Glomerular visceral epithelial cell (primary cell): Measurements from ENCODE around the gene TNPO1.
"Not testable (repeated sequence)": the region's sequence is repeated elsewhere in the genome, so short reads cannot be mapped to it uniquely, and the experiment has no call there.

Source experiments
- DNase-seq: peaks from one replicate; pipeline ENCODE4 v3.0.0-alpha.2; 2016; ENCODE audit errors: extremely low spot score

TNPO1 gene

DNA sequence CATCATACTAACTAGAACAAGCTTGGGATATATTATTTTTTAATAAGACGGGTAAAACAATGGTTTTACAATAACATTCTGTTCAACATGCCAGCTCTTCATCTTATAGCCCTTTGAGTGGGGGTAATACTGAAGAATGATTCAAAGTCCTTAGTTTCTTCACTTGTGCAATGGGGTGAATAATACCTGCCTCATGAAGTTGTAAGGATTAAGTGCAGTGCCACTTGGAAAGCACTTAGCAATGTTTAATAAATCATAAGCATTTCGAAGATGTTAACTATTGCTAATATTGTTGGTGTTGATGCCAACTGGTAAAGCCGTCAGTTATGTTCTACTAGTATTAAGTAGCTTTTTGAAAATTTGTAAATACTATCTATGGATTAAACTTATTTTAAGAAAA is 38.0 kb downstream of the TNPO1 start:
- DNase-seq: no peak

DNA sequence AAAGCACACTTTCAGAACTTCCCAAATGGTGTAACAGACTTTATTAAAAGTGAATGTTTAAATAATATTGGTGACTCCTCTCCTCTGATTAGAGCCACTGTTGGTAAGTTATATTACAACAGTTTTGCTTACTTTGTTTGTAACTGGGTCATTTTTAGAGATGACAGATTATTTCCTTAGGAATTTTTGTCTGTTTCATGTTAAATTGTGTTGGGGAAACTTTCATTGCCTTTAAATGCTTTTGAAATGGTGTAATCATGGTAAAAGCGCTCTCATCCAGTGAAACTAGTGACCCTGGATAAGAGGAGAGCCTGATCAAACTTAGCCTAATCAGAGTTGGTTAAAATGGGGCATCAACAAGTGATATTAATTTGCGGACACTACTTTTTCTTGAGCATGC is 39.4 kb downstream of the TNPO1 start:
- DNase-seq: no peak

GRCh38 chr5:72857396-72857795 is 40.9 kb downstream of the TNPO1 start:
- DNase-seq: no peak

DNA sequence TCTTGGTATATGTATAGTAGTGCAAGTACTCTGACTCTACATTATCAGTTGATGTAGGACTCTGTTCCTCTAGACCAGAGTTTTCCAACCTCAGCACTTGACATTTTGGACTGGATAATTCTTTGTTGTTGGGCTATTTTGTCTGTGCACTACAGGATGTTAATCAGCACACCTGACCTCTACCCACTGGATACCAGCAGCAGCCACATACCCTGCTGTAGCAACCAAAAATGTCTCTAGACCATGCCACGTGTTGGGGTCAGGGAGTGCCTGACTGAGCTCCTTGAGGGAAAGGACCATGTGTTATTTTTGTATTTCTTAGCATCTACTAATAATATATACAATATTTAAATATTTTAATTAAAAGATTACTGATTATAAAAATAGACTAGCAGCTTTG is 42.7 kb downstream of the TNPO1 start:
- no peak for DNase-seq

DNA sequence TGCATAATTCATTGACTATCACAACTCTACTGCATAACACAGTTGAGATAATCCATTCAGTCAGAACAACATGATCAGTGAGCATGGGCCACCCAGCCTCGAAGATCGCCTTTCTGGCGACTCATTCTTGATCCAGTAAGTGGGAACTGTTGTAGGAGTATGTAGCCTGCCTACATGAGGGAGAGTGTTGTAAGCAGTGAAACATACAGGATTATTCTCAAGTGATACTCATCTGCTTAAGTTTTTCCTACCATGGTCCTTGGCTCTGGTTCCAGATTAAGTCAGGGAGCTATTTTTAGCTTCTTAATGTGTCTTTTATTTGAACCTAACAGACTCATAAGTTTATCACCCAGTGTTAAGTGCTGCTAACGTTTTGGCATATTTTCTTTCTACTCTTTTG is 44.0 kb downstream of the TNPO1 start:
- no peak for DNase-seq

DNA sequence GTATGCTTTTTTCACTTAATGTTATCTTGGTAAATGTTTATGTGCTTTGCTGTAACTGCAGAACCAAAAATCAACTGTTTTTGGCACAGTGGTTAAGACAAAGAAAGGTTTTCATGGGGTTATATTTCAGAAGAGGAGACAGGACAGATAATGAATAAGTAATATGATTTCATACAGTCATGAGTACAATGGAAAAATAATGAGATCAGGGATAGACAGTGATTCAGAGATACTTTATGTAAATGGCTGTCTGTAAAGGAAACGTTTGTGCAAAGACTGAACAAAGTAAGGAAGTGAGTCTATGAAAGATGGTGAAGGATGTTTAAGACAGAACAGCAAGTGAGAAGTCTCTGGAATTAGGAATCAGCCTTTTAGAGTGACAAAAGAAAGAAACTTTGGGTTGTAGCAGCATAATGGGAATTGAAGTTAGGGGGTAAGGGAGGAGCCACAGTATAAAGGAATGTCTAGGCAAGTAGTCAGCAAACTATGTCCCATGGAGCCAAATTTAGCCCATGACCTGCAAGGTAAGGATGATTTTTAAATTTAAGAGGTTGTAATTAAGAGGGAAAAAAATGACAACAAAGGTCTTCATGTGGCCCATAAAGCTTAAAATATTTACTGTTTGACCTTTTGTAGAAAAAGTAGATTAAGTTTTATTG is 55.0 kb downstream of the TNPO1 start:
- DNase-seq: no peak

- DNase-seq: no peak
Observed at GRCh38 chr5:72878854-72879253, 62.4 kb downstream of the TNPO1 start.

DNA sequence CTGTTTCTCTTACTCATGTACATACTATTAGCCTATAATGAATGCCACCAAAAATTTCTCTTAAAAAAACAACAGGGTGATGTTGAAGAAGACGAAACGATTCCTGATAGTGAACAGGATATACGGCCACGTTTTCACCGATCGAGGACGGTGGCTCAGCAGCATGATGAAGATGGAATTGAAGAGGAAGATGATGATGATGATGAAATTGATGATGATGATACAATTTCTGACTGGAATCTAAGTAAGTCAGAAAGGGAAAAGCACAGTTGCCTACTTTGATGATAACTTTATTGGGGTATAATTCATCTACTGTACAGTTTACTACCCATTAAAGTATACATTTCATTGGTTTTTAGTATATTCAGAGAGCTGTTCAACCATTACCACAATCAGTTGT is 66.5 kb downstream of the TNPO1 start:
- DNase-seq: no peak

DNA sequence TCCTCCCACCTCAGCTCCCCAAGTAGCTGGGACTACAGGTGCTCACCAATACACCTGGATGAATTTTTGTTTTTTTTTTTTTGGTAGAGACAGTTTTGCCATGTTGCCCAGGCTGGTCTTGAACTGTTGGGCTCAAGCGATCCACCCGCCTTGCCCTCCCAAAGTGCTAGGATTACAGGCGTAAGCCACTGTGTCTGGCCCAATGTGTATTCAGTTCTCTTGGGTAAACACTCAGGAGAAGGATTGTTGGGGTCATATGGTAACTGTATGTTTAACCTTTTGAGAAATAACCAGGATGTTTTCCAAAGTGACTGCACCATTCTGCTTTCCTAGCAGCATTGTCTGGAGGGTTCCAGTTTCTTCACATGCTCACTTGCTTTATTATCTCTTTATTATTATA is 67.4 kb downstream of the TNPO1 start:
- no peak for DNase-seq

GRCh38 chr5:72884892-72885291 is 68.4 kb downstream of the TNPO1 start:
- DNase-seq: no peak

DNA sequence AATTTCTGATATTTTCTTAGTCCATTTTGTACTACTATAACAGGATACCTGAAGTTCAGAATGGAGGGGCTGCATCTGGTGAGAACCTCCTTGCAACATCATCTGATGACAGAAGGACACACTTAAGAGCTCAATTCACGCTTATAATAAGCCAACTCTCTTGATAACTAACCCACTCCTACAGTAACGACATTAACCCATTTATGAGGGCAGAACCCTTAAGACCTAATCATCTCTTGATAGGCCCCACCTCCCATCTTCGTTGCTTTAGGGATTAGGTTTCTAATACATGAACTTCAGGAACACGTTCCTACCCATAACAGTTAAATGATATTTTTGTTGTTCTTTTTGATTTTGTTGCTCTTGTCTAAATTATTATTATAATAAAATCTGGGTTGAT is 69.4 kb downstream of the TNPO1 start:
- DNase-seq: no peak

DNA sequence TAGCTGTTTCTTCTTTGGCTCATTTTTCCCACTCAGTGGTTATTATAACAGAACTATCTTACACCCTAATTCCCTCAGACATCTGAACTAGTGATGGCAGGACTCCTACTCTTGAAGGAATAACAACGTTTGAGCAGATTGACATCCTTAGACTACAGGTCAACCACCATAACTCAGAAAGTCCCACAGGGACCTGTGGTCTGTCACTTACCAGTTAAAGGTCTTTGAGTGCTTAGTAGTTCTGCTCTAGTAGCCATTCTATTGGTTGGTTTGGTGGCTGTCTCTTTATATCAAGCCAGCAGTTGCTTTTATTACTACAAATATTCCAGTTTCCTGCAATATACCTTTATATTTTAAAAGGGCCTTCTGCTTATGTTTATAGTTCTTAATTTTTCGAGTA is 72.1 kb downstream of the TNPO1 start:
- DNase-seq: no peak

GRCh38 chr5:72889324-72889723 is 72.9 kb downstream of the TNPO1 start:
- no peak for DNase-seq

DNA sequence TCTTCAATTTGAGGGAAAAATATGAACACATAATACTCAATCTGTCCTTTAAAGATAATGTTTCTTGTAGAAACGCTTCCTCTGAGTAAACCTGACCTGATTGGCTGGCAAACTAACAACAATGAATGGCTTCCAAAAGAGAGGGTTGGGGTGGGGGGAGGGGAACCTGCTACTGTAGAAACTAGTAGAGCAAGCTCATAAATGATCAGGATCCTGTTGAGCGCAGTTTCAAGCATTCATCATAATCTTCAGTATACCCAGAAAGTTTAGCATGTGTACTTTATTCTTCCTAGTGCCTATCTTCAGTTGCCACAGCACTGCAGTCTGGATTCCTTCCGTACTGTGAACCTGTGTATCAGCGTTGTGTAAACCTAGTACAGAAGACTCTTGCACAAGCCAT is 76.4 kb downstream of the TNPO1 start:
- no peak for DNase-seq

GRCh38 chr5:72895758-72896157 is 79.3 kb downstream of the TNPO1 start:
- no peak for DNase-seq

- DNase-seq: no peak
Observed at GRCh38 chr5:72906806-72907205, 90.3 kb downstream of the TNPO1 start.

DNA sequence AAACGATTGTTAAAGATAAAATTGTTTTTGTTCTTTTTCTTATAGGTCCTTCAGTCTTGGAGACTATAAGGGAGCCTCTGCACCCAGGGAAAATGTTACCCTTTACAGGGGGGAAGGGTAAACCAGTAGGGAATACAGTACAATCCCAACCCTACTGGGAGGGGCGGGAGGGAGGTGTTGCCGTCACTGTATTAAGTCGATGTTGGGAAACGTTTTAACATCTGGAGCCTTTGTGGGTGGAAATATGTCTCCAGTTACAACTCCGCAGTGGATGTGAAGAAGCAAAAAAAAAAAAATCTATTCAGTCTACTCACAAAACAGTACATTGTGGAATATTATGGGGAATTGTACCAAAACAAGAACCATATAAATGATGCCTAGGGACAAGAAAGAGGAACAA is 92.2 kb downstream of the TNPO1 start:
- no peak for DNase-seq

- no peak for DNase-seq
Observed at GRCh38 chr5:72917371-72917776, 100.9 kb downstream of the TNPO1 start.

DNA sequence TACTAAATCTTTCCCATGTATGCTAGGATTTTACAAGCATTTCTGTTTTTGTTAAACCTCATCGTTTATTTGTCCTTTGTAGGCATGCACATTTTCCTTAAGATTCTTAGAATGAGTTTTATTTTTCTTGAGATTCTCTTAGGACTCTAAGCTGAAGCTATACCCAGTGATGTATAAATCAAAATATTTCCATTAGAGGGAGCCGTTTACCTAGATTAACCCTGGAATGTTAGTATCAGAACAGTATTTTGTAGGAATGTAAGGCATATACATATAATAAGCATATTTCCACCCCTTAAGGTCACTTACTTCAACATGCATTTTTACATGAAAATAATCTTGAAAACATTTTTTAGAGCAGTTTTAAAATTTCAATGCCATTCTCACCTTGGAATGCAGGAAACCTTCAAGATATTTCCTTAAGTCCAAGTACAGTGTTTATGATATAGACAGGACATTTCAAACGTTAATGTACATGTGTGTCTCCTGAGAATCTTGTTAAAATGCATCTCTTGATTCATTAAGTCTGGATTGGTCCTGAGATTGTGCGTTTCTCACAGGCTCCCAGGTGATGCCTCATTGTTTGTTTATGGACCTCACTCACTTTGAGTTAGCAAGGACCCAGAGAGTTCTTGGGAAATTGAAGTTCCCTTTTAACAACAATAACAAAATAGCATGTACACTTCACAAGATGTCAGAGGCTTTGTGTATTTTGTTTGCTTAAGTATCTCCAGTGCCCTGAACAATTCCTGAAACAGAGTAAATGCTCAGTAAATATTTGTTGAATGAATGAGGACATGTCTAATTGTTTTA is 104.4 kb downstream of the TNPO1 start:
- peak; percentile 56 for DNase-seq

DNA sequence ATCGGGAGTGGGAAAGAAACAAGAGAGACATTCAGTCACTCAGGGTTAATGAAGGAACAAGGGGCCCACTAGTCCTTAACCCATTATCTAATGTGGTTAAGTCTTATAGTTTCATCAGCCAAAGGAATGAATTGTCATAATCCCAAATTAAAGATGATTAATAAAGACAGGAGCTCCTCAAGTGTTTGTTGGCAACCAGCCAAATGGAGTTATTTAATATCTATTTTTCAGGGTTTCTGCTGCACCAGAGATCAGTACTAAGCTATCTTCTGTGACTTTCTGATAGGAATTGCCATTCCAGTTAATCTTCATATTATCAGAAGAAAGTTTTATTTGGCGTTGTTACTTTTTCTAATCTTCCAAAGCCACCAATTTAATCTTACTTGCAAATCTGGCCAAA is 105.4 kb downstream of the TNPO1 start:
- DNase-seq: no peak

- no peak for DNase-seq
Observed at GRCh38 chr5:72922422-72922821, 106.0 kb downstream of the TNPO1 start.

DNA sequence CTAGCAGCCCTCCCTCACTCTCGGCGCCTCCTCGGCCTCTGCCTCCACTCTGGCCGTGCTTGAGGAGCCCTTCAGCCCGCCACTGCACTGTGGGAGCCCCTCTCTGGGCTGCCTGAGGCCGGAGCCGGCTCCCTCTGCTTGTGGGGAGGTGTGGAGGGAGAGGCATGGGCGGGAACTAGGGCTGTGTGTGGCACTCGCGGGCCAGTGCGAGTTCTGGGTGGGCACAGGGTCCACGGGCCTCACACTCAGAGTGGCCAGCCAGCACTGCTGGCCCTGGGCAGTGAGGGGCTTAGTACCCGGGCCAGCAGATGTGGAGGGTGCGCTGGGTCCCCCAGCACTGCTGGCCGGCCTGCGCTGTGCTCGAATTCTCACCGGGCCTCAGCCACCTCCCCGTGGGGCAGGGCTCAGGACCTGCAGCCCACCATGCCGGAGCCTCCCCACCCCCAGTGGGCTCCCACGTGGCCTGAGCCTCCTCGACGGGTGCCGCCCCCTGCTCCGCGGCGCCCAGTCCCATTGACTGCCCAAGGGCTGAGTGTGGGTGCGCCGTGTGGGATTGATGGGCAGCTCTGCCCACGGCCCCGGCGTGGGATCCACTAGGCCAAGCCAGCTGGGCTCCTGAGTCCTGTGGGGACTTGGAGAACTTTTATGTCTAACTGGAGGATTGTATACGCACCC is 109.0 kb downstream of the TNPO1 start:
- no peak for DNase-seq

DNA sequence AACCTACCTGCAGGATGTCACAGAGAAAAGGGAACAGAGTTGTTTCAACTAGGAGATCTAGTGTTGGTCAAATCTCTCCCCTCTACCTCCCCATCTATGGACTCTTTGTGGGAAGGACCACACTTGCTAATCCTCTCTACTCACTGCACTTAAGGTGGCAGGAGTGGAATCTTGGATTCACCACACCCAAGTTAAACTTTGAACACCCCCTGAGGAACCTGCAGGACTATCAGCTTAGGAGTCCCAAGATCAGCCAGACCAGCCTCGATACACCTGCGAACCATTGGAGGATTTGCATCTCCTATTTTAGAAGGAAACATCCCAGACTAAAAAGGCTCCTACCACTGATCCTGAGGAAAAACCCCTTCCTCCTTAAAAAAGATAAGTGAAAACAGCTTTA is 116.2 kb downstream of the TNPO1 start:
- not testable (repeated sequence) for DNase-seq
